HEK293 (cell line): ENCODE results near the gene PLPPR1.

ENCODE experiments used
- CTCF ChIA-PET: fragments of 350-600 bp; formaldehyde crosslinking; extraction: SDS; loops from one replicate; lab custom pipeline; 2021; ENCODE audit warnings: antibody characterized with exemption; lab: Yijun Ruan, JAX
- POLR2A ChIA-PET: fragments of 300-600 bp; formaldehyde crosslinking; extraction: SDS; loops from one replicate; lab custom pipeline; 2020; ENCODE audit warnings: antibody characterized with exemption, inconsistent platforms; lab: Yijun Ruan, JAX
- H3K27ac ChIP-seq: fragments of 200-500 bp; sonication (Bioruptor generic); 2 replicates; pipeline ENCODE4 v1.5.1; 2014; ENCODE audit warnings: low read depth, low read length, control low read depth, inconsistent platforms; ENCODE audit errors: extremely low read depth
- H3K36me3 ChIP-seq, 2 experiments: fragments of 200-500 bp in 1 of 2; sonication (Bioruptor generic) in 1 of 2; 1 replicate in 1 of 2; 2 replicates in 1 of 2; pipeline ENCODE4 v1.5.1; 2014 to 2017; ENCODE audit warnings: inconsistent platforms in 2 of 2, low read length in 2 of 2; ENCODE audit not compliant: control insufficient read depth in 2 of 2, insufficient read depth in 1 of 2
- H3K4me1 ChIP-seq: fragments of 200-500 bp; sonication (Bioruptor generic); 2 replicates; pipeline ENCODE4 v1.5.1; 2014; ENCODE audit warnings: mild to moderate bottlenecking, low read length, inconsistent platforms; ENCODE audit not compliant: control insufficient read depth, insufficient read depth
- H3K4me3 ChIP-seq: 2 replicates; pipeline ENCODE4 v1.5.1; 2011; ENCODE audit warnings: low read depth, mild to moderate bottlenecking, control low read depth, low read length, moderate library complexity
- H3K9me3 ChIP-seq: fragments of 200-500 bp; sonication (Bioruptor generic); 2 replicates; pipeline ENCODE4 v1.5.1; 2014; ENCODE audit warnings: low read depth, low read length, inconsistent platforms; ENCODE audit not compliant: control insufficient read depth, insufficient read depth
- BCL11A ChIP-seq: fragments of 450-650 bp; formaldehyde crosslinking; IDR thresholded peaks from 2 replicates; pipeline ENCODE4 v1.5.1; 2016; ENCODE audit warnings: low read depth, missing biosample characterization, missing genetic modification characterization
- BCL11B ChIP-seq: fragments of 450-650 bp; formaldehyde crosslinking; IDR thresholded peaks from 2 replicates; pipeline ENCODE4 v1.5.1; 2016; ENCODE audit warnings: low read depth, missing biosample characterization, missing genetic modification characterization
- GLI4 ChIP-seq: fragments of 450-650 bp; formaldehyde crosslinking; IDR thresholded peaks from 2 replicates; pipeline ENCODE4 v1.5.1; 2016; ENCODE audit warnings: missing biosample characterization, missing genetic modification characterization
- HOXD13 ChIP-seq: sonication (generic); formaldehyde crosslinking; IDR thresholded peaks from 2 replicates; pipeline ENCODE4 v1.8.0; 2022; ENCODE audit warnings: missing genetic modification reagents, borderline replicate concordance
- IKZF3 ChIP-seq: fragments of 450-650 bp; IDR thresholded peaks from 2 replicates; pipeline ENCODE4 v1.5.0; 2018; ENCODE audit warnings: missing biosample characterization, mild to moderate bottlenecking, missing genetic modification characterization, moderate library complexity
- SP7 ChIP-seq: fragments of 450-650 bp; formaldehyde crosslinking; IDR thresholded peaks from 2 replicates; pipeline ENCODE4 v1.5.1; 2016; ENCODE audit warnings: missing biosample characterization, missing genetic modification characterization
- ZBTB1 ChIP-seq: fragments of 450-650 bp; formaldehyde crosslinking; IDR thresholded peaks from 2 replicates; pipeline ENCODE4 v1.5.1; 2016; ENCODE audit warnings: missing biosample characterization, missing genetic modification characterization
- ZBTB7A ChIP-seq: fragments of 450-650 bp; formaldehyde crosslinking; IDR thresholded peaks from 2 replicates; pipeline ENCODE4 v1.5.1; 2016; ENCODE audit warnings: low read depth, missing biosample characterization, missing genetic modification characterization
- ZNF133 ChIP-seq: fragments of 450-650 bp; formaldehyde crosslinking; IDR thresholded peaks from 2 replicates; pipeline ENCODE4 v1.5.1; 2016; ENCODE audit warnings: missing biosample characterization, missing genetic modification characterization
- ZNF138 ChIP-seq: fragments of 450-650 bp; formaldehyde crosslinking; IDR thresholded peaks from 2 replicates; pipeline ENCODE4 v1.5.1; 2016; ENCODE audit warnings: missing biosample characterization, missing genetic modification characterization, borderline replicate concordance
- ZNF169 ChIP-seq: fragments of 450-650 bp; formaldehyde crosslinking; IDR thresholded peaks from 2 replicates; pipeline ENCODE4 v1.5.1; 2016; ENCODE audit warnings: missing biosample characterization, missing genetic modification characterization
- ZNF2 ChIP-seq: fragments of 450-650 bp; formaldehyde crosslinking; IDR thresholded peaks from 2 replicates; pipeline ENCODE4 v1.5.1; 2016; ENCODE audit warnings: missing biosample characterization, missing genetic modification characterization
- ZNF223 ChIP-seq: fragments of 450-650 bp; formaldehyde crosslinking; IDR thresholded peaks from 2 replicates; pipeline ENCODE4 v1.5.1; 2016; ENCODE audit warnings: missing biosample characterization, missing genetic modification characterization
- ZNF350 ChIP-seq: fragments of 450-650 bp; formaldehyde crosslinking; IDR thresholded peaks from 2 replicates; pipeline ENCODE4 v1.5.0; 2017; ENCODE audit warnings: missing biosample characterization, mild to moderate bottlenecking, missing genetic modification characterization
- ZNF37A ChIP-seq: fragments of 450-650 bp; IDR thresholded peaks from 2 replicates; pipeline ENCODE4 v1.5.1; 2018; ENCODE audit warnings: missing biosample characterization, missing genetic modification characterization
- ZNF426 ChIP-seq: fragments of 450-650 bp; formaldehyde crosslinking; IDR thresholded peaks from 2 replicates; pipeline ENCODE4 v1.5.1; 2017; ENCODE audit warnings: missing biosample characterization, missing genetic modification characterization, mild to moderate bottlenecking, inconsistent platforms, moderate library complexity
- ZNF433 ChIP-seq: fragments of 450-650 bp; formaldehyde crosslinking; IDR thresholded peaks from 2 replicates; pipeline ENCODE4 v1.5.1; 2016; ENCODE audit warnings: missing biosample characterization, missing genetic modification characterization, low read depth
- ZNF48 ChIP-seq: fragments of 450-650 bp; formaldehyde crosslinking; IDR thresholded peaks from 2 replicates; pipeline ENCODE4 v1.5.1; 2016; ENCODE audit warnings: missing biosample characterization, missing genetic modification characterization
- ZNF510 ChIP-seq: fragments of 450-650 bp; formaldehyde crosslinking; IDR thresholded peaks from 2 replicates; pipeline ENCODE4 v1.5.1; 2018; ENCODE audit warnings: mild to moderate bottlenecking, missing genetic modification characterization, missing biosample characterization; ENCODE audit not compliant: insufficient replicate concordance
- ZNF585B ChIP-seq: fragments of 450-650 bp; formaldehyde crosslinking; IDR thresholded peaks from 2 replicates; pipeline ENCODE4 v1.5.1; 2016; ENCODE audit warnings: missing biosample characterization, missing genetic modification characterization
- ZNF600 ChIP-seq: fragments of 450-650 bp; formaldehyde crosslinking; IDR thresholded peaks from 2 replicates; pipeline ENCODE4 v1.5.1; 2016; ENCODE audit warnings: missing biosample characterization, missing genetic modification characterization
- TF ChIP-seq, protein P1 (sequence below): fragments of 450-650 bp; IDR thresholded peaks from 2 replicates; pipeline ENCODE4 v1.5.1; 2018; ENCODE audit warnings: missing biosample characterization, missing genetic modification characterization
- TF ChIP-seq, protein P2 (sequence below): fragments of 450-650 bp; formaldehyde crosslinking; IDR thresholded peaks from 2 replicates; pipeline ENCODE4 v1.5.1; 2016; ENCODE audit warnings: missing biosample characterization, missing genetic modification characterization
- TF ChIP-seq, protein P3 (sequence below): fragments of 450-650 bp; formaldehyde crosslinking; IDR thresholded peaks from 2 replicates; pipeline ENCODE4 v1.5.1; 2016; ENCODE audit warnings: missing biosample characterization, missing genetic modification characterization, borderline replicate concordance

Gene PLPPR1

DNA sequence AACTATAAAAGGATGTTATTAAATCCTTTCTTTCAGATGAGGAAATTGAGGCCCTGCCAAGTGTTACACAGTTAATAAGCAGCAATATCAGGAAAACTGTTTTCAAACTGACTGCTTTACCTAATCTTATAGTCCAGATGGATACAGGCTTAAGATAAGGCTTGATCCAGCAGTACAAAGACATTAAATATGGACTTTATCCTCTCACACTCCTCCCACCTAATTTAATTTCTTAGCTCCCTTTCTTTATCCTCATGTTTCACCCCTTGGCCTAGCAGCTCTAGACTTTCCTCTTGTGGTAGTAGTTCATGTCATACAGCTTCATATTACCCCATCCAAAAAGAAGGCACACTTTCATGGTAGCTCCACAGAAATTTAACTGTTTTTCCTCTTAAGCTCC, 191.8 kb downstream of the PLPPR1 start (continued):
- TF ChIP-seq ZNF600 (tag by site-specific recombination) (no peak), ZNF169 (tag by site-specific recombination) (no peak), GLI4 (tag by site-specific recombination) (no peak), ZBTB1 (tag by site-specific recombination) (no peak), ZNF426 (tag by site-specific recombination) (no peak), ZNF585B (tag by site-specific recombination) (no peak), BCL11A (tag by site-specific recombination) (no peak), ZNF37A (no peak), HOXD13 (CRISPR knock-in tag) (no peak), IKZF3 (tag by site-specific recombination) (no peak)
- TF ChIP-seq, protein P1, sequence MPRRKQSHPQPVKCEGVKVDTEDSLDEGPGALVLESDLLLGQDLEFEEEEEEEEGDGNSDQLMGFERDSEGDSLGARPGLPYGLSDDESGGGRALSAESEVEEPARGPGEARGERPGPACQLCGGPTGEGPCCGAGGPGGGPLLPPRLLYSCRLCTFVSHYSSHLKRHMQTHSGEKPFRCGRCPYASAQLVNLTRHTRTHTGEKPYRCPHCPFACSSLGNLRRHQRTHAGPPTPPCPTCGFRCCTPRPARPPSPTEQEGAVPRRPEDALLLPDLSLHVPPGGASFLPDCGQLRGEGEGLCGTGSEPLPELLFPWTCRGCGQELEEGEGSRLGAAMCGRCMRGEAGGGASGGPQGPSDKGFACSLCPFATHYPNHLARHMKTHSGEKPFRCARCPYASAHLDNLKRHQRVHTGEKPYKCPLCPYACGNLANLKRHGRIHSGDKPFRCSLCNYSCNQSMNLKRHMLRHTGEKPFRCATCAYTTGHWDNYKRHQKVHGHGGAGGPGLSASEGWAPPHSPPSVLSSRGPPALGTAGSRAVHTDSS = no peak

DNA sequence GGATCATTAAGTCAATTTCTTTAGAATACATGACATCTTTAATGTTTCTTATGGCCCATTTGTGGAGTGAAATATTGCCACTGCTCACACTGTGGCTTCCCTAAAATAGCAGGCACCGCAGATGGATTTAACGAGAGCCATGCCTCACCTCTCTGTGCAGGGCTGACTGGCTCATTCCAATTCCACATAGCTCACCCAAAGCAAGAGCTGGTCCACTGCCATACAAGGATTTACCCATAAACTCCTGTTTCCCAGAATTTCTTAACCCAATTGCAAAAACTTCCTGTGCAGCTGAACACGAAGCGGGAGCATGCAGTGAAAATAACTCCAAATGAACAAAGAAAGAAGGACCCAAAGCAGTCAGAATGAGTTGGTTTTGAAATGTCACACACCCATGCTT, 196.7 kb downstream of the PLPPR1 start:
- no peaks in the 10 kb centered on the region for H3K9me3 ChIP-seq
- POLR2A ChIA-PET = no interaction called here
- CTCF ChIA-PET = no interaction called here
- no peaks in the 10 kb centered on the region for H3K4me1 ChIP-seq
- H3K27ac ChIP-seq = no peak overlapping the region
- H3K4me3 ChIP-seq = no peak overlapping the region
- no peak for TF ChIP-seq SP7 (tag by site-specific recombination)
- TF ChIP-seq ZNF433 (tag by site-specific recombination) = no peak
- TF ChIP-seq ZBTB7A (tag by site-specific recombination) = no peak
- TF ChIP-seq ZNF510 (tag by site-specific recombination) = no peak
- TF ChIP-seq, protein P2, sequence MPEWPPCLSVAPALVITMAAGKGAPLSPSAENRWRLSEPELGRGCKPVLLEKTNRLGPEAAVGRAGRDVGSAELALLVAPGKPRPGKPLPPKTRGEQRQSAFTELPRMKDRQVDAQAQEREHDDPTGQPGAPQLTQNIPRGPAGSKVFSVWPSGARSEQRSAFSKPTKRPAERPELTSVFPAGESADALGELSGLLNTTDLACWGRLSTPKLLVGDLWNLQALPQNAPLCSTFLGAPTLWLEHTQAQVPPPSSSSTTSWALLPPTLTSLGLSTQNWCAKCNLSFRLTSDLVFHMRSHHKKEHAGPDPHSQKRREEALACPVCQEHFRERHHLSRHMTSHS (tag by site-specific recombination) = no peak
- TF ChIP-seq ZNF350 (tag by site-specific recombination) = no peak
- TF ChIP-seq ZNF133 (tag by site-specific recombination) = no peak
- TF ChIP-seq BCL11B (tag by site-specific recombination) = no peak
- no peak for TF ChIP-seq ZNF223 (tag by site-specific recombination)
- TF ChIP-seq ZNF48 (tag by site-specific recombination) = no peak
- TF ChIP-seq, protein P3, sequence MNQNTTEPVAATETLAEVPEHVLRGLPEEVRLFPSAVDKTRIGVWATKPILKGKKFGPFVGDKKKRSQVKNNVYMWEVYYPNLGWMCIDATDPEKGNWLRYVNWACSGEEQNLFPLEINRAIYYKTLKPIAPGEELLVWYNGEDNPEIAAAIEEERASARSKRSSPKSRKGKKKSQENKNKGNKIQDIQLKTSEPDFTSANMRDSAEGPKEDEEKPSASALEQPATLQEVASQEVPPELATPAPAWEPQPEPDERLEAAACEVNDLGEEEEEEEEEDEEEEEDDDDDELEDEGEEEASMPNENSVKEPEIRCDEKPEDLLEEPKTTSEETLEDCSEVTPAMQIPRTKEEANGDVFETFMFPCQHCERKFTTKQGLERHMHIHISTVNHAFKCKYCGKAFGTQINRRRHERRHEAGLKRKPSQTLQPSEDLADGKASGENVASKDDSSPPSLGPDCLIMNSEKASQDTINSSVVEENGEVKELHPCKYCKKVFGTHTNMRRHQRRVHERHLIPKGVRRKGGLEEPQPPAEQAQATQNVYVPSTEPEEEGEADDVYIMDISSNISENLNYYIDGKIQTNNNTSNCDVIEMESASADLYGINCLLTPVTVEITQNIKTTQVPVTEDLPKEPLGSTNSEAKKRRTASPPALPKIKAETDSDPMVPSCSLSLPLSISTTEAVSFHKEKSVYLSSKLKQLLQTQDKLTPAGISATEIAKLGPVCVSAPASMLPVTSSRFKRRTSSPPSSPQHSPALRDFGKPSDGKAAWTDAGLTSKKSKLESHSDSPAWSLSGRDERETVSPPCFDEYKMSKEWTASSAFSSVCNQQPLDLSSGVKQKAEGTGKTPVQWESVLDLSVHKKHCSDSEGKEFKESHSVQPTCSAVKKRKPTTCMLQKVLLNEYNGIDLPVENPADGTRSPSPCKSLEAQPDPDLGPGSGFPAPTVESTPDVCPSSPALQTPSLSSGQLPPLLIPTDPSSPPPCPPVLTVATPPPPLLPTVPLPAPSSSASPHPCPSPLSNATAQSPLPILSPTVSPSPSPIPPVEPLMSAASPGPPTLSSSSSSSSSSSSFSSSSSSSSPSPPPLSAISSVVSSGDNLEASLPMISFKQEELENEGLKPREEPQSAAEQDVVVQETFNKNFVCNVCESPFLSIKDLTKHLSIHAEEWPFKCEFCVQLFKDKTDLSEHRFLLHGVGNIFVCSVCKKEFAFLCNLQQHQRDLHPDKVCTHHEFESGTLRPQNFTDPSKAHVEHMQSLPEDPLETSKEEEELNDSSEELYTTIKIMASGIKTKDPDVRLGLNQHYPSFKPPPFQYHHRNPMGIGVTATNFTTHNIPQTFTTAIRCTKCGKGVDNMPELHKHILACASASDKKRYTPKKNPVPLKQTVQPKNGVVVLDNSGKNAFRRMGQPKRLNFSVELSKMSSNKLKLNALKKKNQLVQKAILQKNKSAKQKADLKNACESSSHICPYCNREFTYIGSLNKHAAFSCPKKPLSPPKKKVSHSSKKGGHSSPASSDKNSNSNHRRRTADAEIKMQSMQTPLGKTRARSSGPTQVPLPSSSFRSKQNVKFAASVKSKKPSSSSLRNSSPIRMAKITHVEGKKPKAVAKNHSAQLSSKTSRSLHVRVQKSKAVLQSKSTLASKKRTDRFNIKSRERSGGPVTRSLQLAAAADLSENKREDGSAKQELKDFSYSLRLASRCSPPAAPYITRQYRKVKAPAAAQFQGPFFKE (tag by site-specific recombination) = no peak
- TF ChIP-seq ZNF2 = no peak
- no peak for TF ChIP-seq ZNF138 (tag by site-specific recombination)
- TF ChIP-seq, all 188 proteins: peak for 0
- H3K36me3 ChIP-seq = no peaks in the 10 kb centered on the region
